HG03139 (cell line): ENCODE results near the gene RBMX.

Experiments
- ATAC-seq: cut with Tn5 transposase; IDR thresholded peaks from one replicate; pipeline ENCODE4 v1.9.1; 2021; ENCODE audit not compliant: unreplicated experiment

Gene RBMX

DNA sequence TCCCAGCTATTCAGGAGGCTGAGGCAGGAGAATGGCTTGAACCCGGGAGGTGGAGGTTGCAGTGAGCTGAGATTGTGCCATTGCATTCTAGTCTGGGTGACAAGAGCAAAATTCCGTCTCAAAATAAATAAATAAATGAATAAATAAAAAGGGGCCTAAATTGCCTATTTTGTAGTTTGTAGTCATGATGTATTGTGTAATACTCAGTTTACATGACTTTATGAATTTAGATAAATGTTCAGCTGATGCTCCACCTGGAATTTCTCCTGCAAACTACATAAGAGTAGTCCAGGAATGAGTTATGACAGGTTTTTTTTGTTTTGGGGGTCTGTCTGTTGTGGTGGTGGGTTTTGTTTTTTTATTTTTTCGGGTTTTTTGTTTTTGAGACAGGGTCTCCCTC, 31.1 kb downstream of the RBMX start:
- ATAC-seq, result no peak

DNA sequence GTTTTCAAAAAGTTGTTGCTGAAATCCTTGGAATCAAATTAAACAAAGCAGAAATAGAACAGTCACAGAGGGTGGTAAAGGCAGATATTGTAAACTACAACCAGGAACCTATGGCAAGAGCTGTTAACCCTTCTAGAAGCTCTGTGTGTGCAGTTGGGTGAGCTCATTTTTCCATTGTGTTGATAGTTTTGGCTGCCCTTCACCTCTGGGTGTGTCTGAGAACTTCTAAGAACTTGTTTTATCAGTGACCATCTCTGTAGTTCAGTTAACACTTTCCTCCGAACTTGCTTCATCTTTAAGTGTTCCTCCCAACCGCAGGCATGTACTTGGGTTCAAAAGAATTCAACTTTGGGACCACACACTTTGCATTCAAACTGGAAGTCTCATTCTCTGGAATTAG, 32.7 kb downstream of the RBMX start:
- no peak for ATAC-seq

DNA sequence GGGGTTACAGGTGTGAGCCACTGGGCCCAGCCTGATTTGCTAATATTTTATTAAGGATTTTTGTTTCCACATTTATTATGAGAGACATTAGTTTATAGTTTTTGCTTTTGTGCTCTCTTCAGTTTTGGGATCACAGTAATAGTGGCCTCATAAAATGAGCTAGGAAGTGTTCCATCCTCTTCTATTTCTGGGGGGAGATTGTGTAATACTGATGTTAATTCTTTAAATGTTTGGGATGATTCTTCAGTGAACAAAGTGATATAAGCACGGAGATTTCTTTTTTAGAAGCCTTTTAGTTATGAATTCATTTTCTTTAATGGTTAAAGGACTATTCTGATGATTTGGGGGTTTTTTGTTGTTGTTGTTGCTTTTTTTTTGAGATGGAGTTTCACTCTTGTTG, 41.3 kb downstream of the RBMX start:
- ATAC-seq, result no peak

DNA sequence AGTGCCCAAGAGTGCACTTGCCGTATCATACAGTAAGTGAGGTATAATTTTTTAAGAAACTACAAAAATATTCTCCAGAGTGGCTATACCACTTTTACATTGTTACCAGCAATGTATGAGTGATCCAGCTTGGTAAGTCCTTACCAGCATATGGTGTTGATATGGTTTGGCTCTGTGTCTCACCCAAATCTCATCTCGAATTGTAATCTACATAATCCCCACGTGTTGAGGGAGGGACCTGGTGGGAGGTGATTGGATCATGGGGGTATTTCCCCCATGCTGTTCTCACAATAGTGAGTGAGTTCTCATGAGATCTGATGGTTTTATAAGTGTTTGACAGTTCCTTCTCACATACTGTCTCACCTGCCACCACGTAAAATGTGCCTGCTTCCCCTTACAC, 44.8 kb downstream of the RBMX start:
- ATAC-seq, result no peak

DNA sequence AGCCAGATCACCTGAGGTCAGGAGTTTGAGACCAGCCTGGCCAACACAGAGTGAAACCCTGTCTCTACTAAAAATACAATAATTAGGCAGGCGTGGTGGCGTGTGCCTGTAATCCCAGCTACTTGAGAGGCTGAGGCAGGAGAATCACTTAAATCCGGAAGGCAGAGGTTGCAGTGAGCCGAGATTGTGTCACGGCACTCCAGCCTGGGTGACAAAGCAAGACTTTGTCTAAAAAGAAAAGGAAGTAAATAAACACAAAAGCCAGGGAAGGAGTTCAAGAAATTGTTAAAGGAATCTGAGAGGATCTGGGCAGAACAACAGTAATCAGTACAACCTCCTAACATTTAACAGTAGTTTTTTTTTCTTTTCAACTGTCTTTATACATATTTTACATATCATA, 51.1 kb downstream of the RBMX start:
- ATAC-seq, result no peak

DNA sequence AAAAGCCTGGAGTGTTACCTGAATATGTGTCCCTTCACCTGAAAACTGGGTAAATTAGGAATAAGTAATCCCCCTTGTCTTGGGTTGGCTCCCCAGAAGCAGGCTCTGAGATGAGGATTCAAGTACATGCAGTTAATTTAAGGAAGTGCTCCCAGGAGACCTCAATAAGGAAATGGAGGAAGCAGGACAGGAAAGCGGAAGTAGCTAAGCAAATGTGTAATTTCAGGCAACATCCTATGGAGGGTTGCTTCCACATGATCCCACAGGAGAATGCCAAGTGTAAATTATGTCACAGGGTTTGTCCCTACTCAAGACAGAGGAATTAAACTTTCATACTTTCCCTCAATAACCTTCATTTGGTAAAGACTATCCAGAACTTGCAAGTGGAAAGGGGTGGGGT, 51.7 kb downstream of the RBMX start:
- ATAC-seq, result no peak

DNA sequence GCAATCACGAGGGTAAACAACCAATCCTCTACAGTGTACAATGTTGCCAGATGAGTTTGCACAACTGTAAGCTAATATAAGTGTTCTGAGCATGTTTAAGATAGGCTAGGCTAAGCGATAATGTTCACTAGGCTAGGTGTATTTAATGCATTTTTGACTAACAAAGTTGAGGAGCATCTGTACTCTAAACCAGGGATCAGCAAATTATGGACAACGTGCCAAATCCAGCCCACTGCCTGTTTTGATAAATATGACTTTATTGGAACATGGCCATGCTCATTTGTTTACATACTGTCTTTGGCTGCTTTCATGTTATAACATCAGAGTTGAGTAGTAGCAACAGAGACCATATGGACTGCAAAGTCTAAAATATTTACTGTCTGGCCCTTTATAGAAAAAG, 53.5 kb downstream of the RBMX start:
- ATAC-seq, result no peak

DNA sequence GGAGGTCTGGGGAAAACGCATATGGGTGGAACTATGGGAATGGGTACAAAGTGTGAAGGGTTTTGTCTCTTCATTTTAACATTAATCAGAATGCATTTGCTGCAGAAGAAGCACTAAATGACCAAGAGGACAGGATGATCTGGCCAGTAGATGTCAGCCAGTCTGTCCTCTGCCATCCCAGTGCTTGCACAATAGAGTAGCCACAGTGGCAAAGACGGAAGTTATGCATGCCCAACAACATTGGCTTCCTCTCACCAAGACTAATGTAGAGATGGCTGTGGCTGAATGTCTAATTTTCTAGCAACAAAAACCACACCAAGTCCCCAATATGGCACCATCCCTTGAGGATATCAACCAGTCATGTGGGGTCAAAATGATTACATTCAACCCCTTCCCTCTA, 54.8 kb downstream of the RBMX start:
- ATAC-seq, result no peak
